CD1c-positive myeloid dendritic cell (primary cell): ENCODE data around the gene COL18A1.
"Not testable (repeated sequence)": the region's sequence is repeated elsewhere in the genome, so short reads cannot be mapped to it uniquely, and the experiment has no call there.

ENCODE experiments used
- DNase-seq: peaks from one replicate; pipeline ENCODE4 v3.0.0-alpha.2; 2016; ENCODE audit errors: extremely low spot score

COL18A1 gene

GRCh38 chr21:45493401-45494001 is 88.5 kb downstream of the COL18A1 start:
- DNase-seq = no peak

GRCh38 chr21:45494135-45494850 is 89.3 kb downstream of the COL18A1 start:
- DNase-seq = no peak

GRCh38 chr21:45494851-45495680 is 90.1 kb downstream of the COL18A1 start:
- DNase-seq = no peak

- DNase-seq = no peak
These were observed 91.4 kb downstream of the COL18A1 start for GRCh38 chr21:45496151-45496967.

GRCh38 chr21:45496968-45497845 is 92.2 kb downstream of the COL18A1 start:
- DNase-seq = no peak

GRCh38 chr21:45497846-45498645 is 93.1 kb downstream of the COL18A1 start:
- no peak for DNase-seq

GRCh38 chr21:45498646-45499000 is 93.7 kb downstream of the COL18A1 start:
- DNase-seq = no peak

- DNase-seq = no peak
These were observed 94.3 kb downstream of the COL18A1 start for GRCh38 chr21:45499201-45499750.

- DNase-seq = no peak
These were observed 95.1 kb downstream of the COL18A1 start for GRCh38 chr21:45499970-45500577.

- DNase-seq = not testable (repeated sequence)
These were observed 96.4 kb downstream of the COL18A1 start for GRCh38 chr21:45501081-45502005.

- no peak for DNase-seq
These were observed 97.0 kb downstream of the COL18A1 start for GRCh38 chr21:45502006-45502345.

GRCh38 chr21:45502600-45502999 is 97.6 kb downstream of the COL18A1 start:
- no peak for DNase-seq

GRCh38 chr21:45503226-45503625 is 98.3 kb downstream of the COL18A1 start:
- not testable (repeated sequence) for DNase-seq

- DNase-seq = no peak
These were observed 99.1 kb downstream of the COL18A1 start for GRCh38 chr21:45504021-45504515.

GRCh38 chr21:45504516-45505415 is 99.8 kb downstream of the COL18A1 start:
- no peak for DNase-seq

- no peak for DNase-seq
These were observed 100.6 kb downstream of the COL18A1 start for GRCh38 chr21:45505416-45506021.
